K562 (cell line): ENCODE data around the gene DNAJC8. TPM values are rescaled to one million over a fixed set of nuclear protein-coding genes. Genes with fewer than 3 reads are reported as not detected.

Experiments
- BACH1 ChIP-seq: fragments of 200-800 bp; sonication (Bioruptor generic); IDR thresholded peaks from 2 replicates; pipeline ENCODE4 v1.6.1; 2016; ENCODE audit warnings: missing genetic modification characterization, missing compliant biosample characterization
- E2F6 ChIP-seq, 2 experiments: IDR thresholded peaks; 2 replicates each; pipeline ENCODE4 v1.6.1; 2011; ENCODE audit warnings: borderline replicate concordance in 1 of 2, control low read depth in 1 of 2, low read depth in 1 of 2, low read length in 1 of 2, mild to moderate bottlenecking in 1 of 2, mixed read lengths in 1 of 2, moderate library complexity in 1 of 2; ENCODE audit not compliant: insufficient read depth in 1 of 2, insufficient read length in 1 of 2, poor library complexity in 1 of 2, severe bottlenecking in 1 of 2; ENCODE audit errors: extremely low read depth in 1 of 2
- FOXJ2 ChIP-seq: fragments of 200-800 bp; sonication (Bioruptor generic); IDR thresholded peaks from 2 replicates; pipeline ENCODE4 v1.6.1; 2016; ENCODE audit warnings: missing genetic modification characterization, missing compliant biosample characterization
- NELFE ChIP-seq: IDR thresholded peaks from 2 replicates; pipeline ENCODE4 v1.6.1; 2011; ENCODE audit warnings: mild to moderate bottlenecking; ENCODE audit not compliant: insufficient read depth, insufficient read length
- NFIC ChIP-seq: fragments of 450-650 bp; IDR thresholded peaks from 2 replicates; pipeline ENCODE4 v1.6.1; 2017; ENCODE audit warnings: mild to moderate bottlenecking, inconsistent platforms
- NFRKB ChIP-seq: fragments of 450-650 bp; IDR thresholded peaks from 2 replicates; pipeline ENCODE4 v1.6.1; 2016; ENCODE audit warnings: low read depth
- PHF20 ChIP-seq: fragments of 450-650 bp; IDR thresholded peaks from 2 replicates; pipeline ENCODE4 v1.6.1; 2018; ENCODE audit not compliant: partially characterized antibody
- PYGO2 ChIP-seq: fragments of 450-650 bp; IDR thresholded peaks from 2 replicates; pipeline ENCODE4 v1.6.1; 2016; ENCODE audit warnings: mild to moderate bottlenecking, missing genetic modification characterization, moderate library complexity, missing compliant biosample characterization
- SIRT6 ChIP-seq: IDR thresholded peaks from one replicate; pipeline ENCODE4 v1.6.1; 2012; ENCODE audit warnings: low read depth, mild to moderate bottlenecking, control low read depth, inconsistent platforms, low read length, moderate library complexity
- SPI1 ChIP-seq: IDR thresholded peaks from 2 replicates; pipeline ENCODE4 v1.6.1; 2011; ENCODE audit warnings: low read depth, low read length, control low read depth, borderline replicate concordance
- ZNF239 ChIP-seq: fragments of 250-450 bp; sonication (Bioruptor Pico); IDR thresholded peaks from 2 replicates; pipeline ENCODE4 v1.4.0; 2020; ENCODE audit warnings: mild to moderate bottlenecking
- ZNF316 ChIP-seq: fragments of 450-650 bp; IDR thresholded peaks from 2 replicates; pipeline ENCODE4 v1.6.1; 2016
- ZNF696 ChIP-seq: fragments of 250-450 bp; sonication (Bioruptor Pico); conservative IDR thresholded peaks from 2 replicates; pipeline ENCODE4 v1.4.0; 2020; ENCODE audit warnings: mild to moderate bottlenecking, moderate library complexity
- ZNF740 ChIP-seq, 3 experiments: fragments of 200-800 bp in 1 of 3; sonication (Bioruptor generic) in 1 of 3; sonication (generic) in 1 of 3; formaldehyde crosslinking in 1 of 3; IDR thresholded peaks; 2 replicates each; pipeline versions ENCODE4 v1.6.1 to v1.8.0; 2016 to 2022; ENCODE audit warnings: mild to moderate bottlenecking in 2 of 3, missing compliant biosample characterization in 2 of 3, missing genetic modification characterization in 2 of 3, missing genetic modification reagents in 1 of 3
- polyA plus RNA-seq, 8 experiments: library from polyadenylated mRNA; depleted of rRNA in 4 of 8; stranded (reverse) in 5 of 8; unstranded in 3 of 8; fragments of >200 nt; fragmentation: Nextera tagmentation in 2 of 8; fragmentation: Illumina TruSeq in 1 of 8; extraction: Ambion mirVana in 2 of 8; extraction: Trizol in 1 of 8; gene quantifications; 2 replicates each; pipeline versions ENCODE4 v1.2.1 to v1.2.3, GENCODE V29; 2011 to 2014; ENCODE audit warnings: inconsistent platforms in 1 of 8, missing spikeins in 1 of 8
- total RNA-seq, 7 experiments: library from RNA; depleted of rRNA in 6 of 7; stranded (reverse); fragments of >200 nt in 6 of 7; fragmentation: Illumina TruSeq in 2 of 7; extraction: Trizol in 2 of 7; gene quantifications; 2 replicates each; pipeline versions ENCODE4 v1.2.1 to v1.2.3, GENCODE V29; 2011 to 2021; ENCODE audit warnings: low replicate concordance in 1 of 7
- TF ChIP-seq, protein P1 (sequence below): fragments of 450-650 bp; IDR thresholded peaks from 2 replicates; pipeline ENCODE4 v1.6.1; 2016; ENCODE audit warnings: borderline replicate concordance
- TF ChIP-seq, protein P2 (sequence below): sonication (generic); formaldehyde crosslinking; IDR thresholded peaks from 2 replicates; pipeline ENCODE4 v1.8.0; 2022; ENCODE audit warnings: mild to moderate bottlenecking, missing genetic modification reagents
- TF ChIP-seq, protein P3 (sequence below): fragments of 450-650 bp; formaldehyde crosslinking; IDR thresholded peaks from 2 replicates; pipeline ENCODE4 v1.4.0; 2022; ENCODE audit warnings: missing genetic modification characterization

DNAJC8 gene
- total and polyA plus RNA-seq, 9 of the 15 experiments (the other 6 are each of a cell fraction or from before 2014, with no cell fraction given): 143 to 508 (median 209) TPM

GRCh38 chr1:28258628-28259251, 25.9 kb upstream of the DNAJC8 start (continued):
- no peak for TF ChIP-seq PYGO2 (tag)
- TF ChIP-seq, protein P1, sequence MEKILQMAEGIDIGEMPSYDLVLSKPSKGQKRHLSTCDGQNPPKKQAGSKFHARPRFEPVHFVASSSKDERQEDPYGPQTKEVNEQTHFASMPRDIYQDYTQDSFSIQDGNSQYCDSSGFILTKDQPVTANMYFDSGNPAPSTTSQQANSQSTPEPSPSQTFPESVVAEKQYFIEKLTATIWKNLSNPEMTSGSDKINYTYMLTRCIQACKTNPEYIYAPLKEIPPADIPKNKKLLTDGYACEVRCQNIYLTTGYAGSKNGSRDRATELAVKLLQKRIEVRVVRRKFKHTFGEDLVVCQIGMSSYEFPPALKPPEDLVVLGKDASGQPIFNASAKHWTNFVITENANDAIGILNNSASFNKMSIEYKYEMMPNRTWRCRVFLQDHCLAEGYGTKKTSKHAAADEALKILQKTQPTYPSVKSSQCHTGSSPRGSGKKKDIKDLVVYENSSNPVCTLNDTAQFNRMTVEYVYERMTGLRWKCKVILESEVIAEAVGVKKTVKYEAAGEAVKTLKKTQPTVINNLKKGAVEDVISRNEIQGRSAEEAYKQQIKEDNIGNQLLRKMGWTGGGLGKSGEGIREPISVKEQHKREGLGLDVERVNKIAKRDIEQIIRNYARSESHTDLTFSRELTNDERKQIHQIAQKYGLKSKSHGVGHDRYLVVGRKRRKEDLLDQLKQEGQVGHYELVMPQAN: peak; percentile 65; the same call in 1 of the 2 replicates
- peak; percentile 27; the same call in 1 of the 2 replicates for TF ChIP-seq NFIC
- peak; percentile 68; the same call in 1 of the 2 replicates for TF ChIP-seq SPI1
- TF ChIP-seq, protein P2, sequence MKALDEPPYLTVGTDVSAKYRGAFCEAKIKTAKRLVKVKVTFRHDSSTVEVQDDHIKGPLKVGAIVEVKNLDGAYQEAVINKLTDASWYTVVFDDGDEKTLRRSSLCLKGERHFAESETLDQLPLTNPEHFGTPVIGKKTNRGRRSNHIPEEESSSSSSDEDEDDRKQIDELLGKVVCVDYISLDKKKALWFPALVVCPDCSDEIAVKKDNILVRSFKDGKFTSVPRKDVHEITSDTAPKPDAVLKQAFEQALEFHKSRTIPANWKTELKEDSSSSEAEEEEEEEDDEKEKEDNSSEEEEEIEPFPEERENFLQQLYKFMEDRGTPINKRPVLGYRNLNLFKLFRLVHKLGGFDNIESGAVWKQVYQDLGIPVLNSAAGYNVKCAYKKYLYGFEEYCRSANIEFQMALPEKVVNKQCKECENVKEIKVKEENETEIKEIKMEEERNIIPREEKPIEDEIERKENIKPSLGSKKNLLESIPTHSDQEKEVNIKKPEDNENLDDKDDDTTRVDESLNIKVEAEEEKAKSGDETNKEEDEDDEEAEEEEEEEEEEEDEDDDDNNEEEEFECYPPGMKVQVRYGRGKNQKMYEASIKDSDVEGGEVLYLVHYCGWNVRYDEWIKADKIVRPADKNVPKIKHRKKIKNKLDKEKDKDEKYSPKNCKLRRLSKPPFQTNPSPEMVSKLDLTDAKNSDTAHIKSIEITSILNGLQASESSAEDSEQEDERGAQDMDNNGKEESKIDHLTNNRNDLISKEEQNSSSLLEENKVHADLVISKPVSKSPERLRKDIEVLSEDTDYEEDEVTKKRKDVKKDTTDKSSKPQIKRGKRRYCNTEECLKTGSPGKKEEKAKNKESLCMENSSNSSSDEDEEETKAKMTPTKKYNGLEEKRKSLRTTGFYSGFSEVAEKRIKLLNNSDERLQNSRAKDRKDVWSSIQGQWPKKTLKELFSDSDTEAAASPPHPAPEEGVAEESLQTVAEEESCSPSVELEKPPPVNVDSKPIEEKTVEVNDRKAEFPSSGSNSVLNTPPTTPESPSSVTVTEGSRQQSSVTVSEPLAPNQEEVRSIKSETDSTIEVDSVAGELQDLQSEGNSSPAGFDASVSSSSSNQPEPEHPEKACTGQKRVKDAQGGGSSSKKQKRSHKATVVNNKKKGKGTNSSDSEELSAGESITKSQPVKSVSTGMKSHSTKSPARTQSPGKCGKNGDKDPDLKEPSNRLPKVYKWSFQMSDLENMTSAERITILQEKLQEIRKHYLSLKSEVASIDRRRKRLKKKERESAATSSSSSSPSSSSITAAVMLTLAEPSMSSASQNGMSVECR (CRISPR knock-in tag): peak; percentile 17; the same call in 1 of the 2 replicates
- TF ChIP-seq SIRT6: no peak
- no peak for TF ChIP-seq FOXJ2 (tag)
- TF ChIP-seq PHF20: peak; percentile 12
- peak; percentile 56; the same call in 1 of the 2 replicates for TF ChIP-seq ZNF740 (CRISPR knock-in tag; IDR thresholded peaks at IDR 0.05)
- TF ChIP-seq ZNF740 (tag; IDR thresholded peaks at IDR 0.05): peak in 1 of 2 experiments; percentile 70; a peak in 1 of 4 replicates
- TF ChIP-seq ZNF316: no peak
- TF ChIP-seq BACH1 (tag): peak; percentile 78; the same call in 1 of the 2 replicates
- TF ChIP-seq, protein P3, sequence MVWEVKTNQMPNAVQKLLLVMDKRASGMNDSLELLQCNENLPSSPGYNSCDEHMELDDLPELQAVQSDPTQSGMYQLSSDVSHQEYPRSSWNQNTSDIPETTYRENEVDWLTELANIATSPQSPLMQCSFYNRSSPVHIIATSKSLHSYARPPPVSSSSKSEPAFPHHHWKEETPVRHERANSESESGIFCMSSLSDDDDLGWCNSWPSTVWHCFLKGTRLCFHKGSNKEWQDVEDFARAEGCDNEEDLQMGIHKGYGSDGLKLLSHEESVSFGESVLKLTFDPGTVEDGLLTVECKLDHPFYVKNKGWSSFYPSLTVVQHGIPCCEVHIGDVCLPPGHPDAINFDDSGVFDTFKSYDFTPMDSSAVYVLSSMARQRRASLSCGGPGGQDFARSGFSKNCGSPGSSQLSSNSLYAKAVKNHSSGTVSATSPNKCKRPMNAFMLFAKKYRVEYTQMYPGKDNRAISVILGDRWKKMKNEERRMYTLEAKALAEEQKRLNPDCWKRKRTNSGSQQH: peak; percentile 92
- no peak for TF ChIP-seq NELFE
- TF ChIP-seq E2F6 (IDR thresholded peaks at IDR 0.05; ENCODE audit: borderline replicate concordance in 1 of 2, extremely low read depth in 1 of 2, insufficient read depth in 1 of 2, insufficient read length in 1 of 2, low read depth in 1 of 2, low read length in 1 of 2, poor library complexity in 1 of 2, severe bottlenecking in 1 of 2): no peak
- no peak; the same call in 1 of the 2 replicates for TF ChIP-seq ZNF696 (CRISPR knock-in tag)
- peak; percentile 94 for TF ChIP-seq NFRKB
- TF ChIP-seq ZNF239 (CRISPR knock-in tag): 0 out of 2 replicates have a peak, but pooled peaks have one; percentile 15
